NCI-H69 (cell line): ENCODE data around the gene SH3RF1.

Experiments used
- DNase-seq: peaks from one replicate; lab custom pipeline; 2025; lab: John Stamatoyannopoulos, UW

The SH3RF1 gene

DNA sequence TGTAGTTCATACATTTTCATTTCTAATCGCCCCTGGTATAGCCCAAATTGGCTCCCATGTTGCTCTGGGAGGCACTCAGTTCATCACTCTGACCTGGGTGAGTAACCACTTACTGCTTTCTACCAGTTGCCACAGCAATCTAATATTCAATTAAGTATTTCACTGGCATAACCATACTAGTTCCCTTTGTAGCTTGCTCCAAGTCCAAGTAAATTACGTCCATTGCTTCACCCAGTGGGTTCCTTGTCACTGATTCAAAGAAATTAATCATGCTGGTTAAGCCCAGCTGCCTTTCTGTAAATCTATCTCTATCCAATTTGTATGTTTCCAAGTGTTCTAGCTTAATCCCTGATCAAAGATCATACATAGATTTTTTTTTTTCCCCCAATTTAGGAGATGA, 168.7 kb downstream of the SH3RF1 start:
- no peak for DNase-seq

DNA sequence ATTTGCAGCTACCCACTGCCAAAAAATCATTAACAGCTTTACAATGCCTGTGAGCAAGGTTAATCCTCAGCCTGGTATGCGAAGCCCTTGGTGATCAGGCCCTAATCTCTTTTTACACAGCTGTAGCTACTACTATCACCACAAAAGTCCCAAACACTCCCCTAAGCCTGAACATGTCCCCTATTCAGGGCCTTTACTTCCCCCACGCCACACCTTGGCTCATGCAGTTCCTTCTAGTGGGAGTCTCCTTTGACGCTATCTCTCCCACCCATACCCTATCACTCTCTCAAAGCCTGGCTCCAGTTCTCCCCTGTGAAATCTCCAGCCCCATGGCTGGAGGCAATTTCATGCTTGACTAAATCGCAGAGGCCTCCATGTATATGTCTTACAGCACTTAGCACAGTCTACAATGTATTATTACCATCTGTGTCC, 170.1 kb downstream of the SH3RF1 start:
- no peak for DNase-seq

DNA sequence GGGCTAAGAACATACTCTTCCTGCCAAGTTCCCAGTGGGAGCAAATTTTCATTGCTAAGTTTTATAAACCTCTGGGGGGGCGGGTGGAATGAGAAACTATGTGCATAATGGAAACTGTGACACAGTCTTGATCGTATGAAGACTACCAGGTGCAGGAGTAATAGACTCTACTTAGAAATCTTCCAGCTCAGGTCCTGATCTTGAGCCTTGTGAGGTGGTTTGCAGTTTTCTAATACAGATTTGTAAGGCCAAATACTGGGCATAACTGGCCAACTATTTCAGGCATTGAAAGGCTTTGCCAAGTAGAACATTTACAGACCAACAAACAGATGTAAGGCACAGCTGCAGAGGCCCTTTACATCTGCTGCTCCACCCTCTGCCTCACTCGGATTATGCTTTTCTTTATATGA, 171.0 kb downstream of the SH3RF1 start:
- DNase-seq = no peak

DNA sequence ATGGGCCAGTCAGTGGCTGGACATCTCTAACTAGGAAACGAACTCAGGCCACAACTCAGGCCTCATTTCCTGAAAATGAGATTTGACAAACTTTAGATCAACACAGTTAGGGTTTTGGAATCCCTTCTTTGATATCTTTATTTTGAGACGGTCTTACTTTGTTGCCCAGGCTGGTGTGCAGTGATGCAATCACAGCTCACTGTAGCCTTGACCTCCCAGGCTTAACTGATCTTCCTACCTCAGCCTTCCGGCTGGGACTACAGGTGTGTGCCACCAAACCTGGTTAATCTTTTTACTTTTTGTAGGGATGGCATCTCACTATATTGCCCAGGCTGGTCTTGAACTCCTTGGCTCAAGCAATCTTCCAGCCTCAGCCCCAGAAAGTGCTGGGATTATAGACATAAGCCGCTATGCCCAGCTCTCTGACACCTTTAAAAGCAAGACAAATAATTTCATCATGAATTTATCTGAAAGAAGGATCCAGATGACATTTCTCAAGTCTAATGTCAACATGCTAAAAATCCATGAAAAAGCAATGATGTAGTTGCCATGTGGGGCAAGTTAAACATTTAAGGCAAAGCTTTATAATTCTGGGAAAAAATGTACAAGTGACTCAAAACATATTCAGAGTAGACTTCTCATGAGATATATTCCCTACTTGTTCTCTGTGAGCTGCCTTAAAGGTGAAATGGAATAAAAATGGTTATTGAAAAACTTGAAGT, 171.6 kb downstream of the SH3RF1 start:
- no peak for DNase-seq

DNA sequence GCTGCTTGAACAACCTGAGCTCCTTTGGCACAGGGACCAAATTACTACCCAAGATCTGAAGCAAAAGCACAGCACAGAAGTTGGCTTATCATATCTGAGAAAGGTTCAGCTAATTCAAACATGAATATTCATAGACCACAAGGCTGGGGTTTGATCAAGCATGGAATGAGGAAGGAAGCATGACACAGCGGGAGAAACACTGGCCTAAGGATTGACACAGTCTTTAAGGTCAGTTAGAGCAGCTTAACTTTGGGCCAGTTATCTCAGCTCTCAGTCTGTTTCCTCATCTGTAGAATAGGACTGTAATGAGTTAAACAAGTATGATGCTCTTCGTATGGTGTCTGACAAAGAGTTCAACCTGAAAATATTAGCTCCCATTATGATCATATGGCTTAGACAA, 172.2 kb downstream of the SH3RF1 start:
- no peak for DNase-seq

DNA sequence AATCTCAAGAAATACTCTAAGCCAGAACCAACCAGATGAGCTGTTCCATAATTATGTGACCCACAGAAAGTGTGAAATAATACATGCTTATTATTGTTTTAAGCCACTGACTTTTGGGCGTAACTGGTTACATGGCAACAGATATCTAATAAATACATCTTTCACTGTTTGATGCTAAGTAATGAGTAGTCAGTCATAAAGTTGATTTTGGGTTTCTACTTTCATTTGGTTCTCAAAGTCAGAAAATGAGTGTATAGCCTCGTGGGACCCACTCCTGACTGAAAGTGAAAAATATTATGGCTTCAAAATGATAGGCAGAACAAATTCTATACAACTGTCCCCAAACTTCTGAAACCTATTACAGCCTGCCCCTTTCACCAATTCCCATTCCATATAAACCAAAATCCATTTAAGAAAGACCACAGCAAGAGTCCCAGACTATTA, 172.7 kb downstream of the SH3RF1 start:
- no peak for DNase-seq

DNA sequence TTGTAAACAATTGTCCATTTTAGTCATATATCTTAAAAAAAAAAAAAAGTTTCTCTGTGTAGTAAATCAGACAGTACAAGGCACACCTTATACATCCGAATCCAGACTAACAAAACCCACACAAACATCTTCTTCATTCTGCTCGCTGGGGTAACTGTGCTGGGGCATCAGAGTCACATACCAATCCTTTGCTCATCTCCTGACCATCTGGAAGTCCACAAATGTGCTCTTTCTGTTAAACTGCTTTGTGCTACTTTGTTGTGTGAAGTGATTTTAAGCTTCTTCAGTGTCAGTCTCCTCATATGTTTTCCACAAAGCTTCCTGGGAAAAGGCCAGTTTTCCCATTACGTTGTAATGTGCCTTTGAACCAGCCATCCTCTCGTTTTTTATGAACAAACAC, 174.5 kb downstream of the SH3RF1 start:
- DNase-seq = no peak

DNA sequence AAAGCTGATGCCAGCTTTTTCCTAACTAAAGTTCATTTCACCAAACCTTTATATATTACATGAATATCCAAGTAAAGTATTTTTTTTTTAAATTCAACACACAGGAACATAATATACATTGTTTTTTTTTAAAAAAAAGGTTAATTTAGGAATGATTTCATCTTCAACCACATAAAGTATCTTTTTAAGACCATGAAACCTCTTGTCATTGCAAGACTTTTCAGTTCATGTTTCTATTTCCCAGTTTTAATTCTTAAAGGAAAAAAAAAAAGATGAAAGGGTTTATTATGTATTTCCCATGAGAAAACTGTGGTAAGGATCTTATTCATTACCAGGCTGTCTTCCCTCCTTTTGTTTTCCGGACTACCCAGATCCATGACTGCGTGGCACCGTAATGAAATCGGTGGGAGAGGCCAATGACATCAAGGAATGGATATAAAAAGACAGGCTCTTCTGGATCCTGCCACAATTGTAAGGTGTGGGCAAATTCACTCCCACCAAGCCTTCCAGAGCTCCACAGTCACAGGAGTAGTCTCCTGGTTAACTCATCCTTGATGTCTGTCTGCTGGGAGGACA, 176.0 kb downstream of the SH3RF1 start:
- no peak for DNase-seq

DNA sequence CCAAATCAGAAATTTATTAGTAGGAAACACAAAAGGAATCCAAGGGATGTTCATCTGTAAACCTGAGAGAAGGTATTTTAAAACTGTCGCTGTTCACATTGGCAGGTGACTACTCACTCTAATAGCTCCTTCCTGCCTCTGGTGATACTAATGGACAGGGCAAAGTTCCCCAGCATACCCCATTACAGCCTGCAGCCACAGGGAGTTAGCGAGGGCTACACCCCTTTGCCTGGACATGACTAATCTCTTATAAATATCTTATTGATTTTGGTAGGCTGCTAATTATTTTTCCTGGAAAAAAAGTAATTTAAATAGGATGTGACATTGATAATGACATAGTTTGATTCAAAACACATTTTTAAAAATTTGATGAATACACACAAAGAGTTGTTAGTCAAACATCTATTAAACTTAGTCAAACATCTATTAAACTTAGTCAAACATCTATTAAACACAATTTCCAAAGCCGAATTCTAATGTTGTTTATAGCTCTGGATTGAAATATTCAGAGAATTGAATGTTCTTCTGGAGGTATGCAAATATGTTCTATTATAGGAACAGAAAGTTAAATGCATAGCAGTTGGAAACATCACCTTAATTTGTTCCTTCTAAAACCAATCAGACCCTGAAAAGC, 177.8 kb downstream of the SH3RF1 start:
- DNase-seq = no peak

DNA sequence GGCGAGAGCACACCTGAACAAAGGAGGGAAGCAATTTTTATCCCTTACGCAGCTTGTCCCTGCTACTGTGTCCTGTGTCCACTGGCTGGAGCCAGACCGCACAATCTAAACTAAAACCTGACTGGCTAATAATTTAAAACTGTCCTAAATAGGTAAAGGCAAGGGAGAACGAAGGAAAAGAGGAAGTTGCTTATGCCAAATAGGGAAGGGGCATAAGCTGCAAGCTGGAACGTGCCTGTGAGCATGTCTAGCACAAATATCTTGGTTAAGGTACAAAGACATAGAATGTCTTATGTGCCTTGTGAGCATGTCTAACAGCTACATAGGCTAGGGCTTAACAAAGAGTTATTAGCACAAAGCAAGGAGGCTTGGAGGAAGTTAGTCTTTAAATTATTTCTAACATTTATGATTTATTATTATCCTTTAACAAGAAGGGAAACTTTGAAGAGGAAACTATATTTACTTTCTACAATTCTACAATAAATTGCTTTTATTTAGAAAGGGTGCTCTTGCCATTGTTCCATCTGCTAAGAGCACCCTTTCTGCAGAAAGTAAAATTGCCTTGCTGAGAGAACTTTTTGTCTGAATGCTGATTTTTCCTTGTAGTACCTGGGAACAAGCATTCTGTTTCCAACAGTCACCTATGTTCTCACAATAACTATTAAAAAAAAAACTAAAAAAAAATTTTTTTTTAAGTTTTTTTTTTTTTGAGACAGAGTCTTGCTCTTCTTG, 180.1 kb downstream of the SH3RF1 start:
- DNase-seq = no peak

DNA sequence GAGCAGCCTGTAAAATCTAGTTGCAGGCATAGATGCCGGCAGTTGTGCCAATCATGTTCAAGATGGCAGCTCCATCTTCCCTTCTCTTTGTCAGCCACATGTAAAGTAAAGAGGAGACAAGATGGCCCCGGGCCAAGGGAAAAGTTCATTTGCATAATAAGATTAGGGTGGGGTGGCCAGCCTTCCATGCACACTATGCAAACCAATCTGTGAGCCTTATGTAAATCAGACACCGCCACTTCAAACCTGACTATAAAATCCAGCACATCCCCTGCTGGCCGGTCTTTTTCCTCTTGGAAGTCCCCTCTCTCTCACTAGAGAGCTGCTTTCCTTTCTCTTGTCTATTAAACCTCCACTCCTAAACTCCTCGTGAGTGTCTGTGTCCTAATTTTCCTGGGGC, 181.8 kb downstream of the SH3RF1 start:
- DNase-seq = peak; percentile 81

DNA sequence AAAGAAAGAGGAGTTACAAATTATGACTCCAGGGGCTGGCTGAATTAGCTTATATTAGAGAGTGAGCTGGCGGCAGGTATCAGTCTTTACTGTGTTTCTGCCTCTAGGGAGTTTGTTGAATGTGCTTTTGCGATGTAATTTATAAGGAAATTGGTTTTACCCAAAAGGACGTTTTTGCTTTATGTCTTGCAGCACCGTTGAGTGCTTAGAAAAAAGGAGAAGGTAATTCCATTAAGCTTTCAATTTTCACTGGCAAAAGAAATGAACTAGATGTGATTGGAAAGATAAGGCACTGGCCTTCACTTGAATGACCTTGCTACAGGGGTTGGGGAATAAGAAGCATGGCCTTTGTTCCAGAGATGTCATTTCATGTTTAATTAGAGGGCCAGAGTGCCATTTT, 185.8 kb downstream of the SH3RF1 start:
- DNase-seq = no peak

DNA sequence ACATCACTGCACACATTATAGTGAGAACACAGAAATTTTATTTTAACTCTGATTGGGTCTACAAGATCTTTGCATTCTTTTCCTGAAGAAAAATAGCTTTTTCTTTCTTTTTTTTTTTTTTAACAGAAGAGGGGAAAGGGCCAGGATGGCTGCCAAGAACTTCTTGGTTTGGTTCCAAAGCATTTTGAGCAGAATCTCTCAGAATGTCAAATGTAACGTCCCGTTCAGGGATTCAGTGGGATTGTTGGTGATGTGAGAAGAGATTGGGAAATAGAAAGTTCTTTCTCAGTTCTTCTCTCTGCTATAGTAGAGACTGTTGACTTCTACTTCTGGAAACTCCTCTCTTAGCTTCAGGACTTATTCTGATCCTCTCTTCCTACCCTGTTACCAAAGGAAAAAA, 189.8 kb downstream of the SH3RF1 start:
- DNase-seq = no peak

DNA sequence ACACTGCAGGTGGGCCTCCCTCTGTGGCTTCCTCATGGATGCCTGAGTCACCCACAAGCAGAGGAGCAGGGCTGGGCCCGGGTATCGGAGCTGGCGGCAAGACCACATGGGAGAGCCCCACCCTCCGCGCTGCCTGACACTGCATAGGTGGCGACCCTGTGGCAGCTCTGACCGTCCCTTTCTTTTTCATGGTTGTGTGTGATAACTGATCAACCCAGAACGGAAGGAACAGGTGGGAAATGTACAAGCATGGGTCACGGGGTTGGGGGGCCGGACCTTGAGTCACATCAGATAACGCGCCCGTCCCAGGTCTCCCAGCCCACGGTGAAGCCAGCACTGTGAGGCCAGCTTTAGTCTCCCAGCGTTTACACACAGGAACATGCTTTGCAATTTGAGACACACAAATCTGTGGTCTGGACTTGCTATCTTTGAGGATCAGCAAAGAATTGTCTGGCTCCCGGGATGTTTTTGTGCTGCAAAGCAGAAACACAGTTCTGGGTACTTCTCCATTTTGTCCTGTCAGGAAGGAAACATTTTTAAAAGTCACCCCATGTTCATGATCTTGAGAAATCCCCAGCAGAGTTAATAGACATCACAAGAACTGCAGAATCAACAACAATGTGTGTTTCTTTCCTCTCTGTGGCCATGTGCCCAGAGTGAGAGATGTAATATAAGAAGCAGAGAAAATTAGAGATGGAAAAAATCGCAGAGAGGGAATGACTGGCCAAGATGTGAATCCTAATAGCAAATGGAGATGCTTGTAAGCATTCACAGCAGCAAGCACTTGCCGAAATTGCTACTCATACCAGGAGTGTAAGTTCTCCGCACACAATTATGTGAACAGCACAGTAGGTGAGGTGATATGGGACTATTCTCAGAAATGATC, 190.6 kb downstream of the SH3RF1 start:
- no peak for DNase-seq

DNA sequence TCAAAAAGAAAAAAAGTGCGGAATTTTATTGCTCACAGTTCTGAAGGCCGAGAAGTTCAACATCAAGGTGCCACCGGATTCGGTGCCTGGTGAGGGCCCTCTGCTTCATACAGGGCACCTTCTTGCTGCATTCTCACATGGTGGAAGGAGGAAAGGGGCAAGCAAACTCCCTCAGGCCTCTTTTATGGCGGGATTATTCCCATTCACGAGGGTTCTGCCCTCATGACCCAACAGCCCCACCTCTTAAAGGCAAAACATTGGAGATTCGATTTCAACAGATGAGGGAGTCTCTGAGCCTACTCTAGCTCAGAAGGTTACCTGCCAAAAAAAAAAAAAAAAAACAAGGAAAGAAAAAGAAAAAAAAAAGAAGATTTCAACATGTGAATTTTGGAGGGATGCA, 196.6 kb downstream of the SH3RF1 start:
- no peak for DNase-seq

DNA sequence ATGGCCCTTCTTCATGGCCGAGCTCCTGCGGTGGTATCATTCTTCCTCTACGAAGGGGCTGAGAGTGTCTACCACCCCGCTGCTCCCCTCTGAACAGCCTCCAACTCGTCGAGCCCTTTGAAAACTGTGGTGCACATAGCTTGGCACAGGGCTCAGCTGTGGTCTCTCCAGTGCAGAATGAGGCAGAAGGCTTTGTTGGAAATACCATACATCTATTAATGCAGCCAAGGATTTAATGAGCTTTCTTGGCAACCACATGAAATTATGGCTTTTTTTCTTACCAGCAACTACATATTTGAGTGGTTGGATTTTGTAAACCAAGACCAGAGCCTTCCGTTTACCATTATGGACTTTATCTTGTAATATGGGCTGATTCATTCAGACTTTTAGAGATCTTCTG, 199.0 kb downstream of the SH3RF1 start:
- DNase-seq = no peak

DNA sequence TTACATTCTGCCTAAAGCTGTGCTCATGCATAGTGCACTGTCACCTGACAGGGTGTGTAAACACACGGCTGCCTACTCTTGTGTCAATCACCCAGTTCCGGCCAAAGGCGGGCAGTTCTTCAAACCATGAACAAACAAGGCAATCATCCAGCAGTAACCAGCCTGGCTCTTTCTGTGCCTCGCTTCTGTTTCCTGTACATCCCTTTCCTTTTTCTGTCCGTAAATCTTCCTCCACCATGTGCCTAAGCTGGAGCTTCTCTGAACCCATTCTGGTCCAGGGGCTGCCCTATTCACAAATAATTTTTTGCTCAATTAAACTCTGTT, 199.9 kb downstream of the SH3RF1 start:
- DNase-seq = peak; percentile 66

DNA sequence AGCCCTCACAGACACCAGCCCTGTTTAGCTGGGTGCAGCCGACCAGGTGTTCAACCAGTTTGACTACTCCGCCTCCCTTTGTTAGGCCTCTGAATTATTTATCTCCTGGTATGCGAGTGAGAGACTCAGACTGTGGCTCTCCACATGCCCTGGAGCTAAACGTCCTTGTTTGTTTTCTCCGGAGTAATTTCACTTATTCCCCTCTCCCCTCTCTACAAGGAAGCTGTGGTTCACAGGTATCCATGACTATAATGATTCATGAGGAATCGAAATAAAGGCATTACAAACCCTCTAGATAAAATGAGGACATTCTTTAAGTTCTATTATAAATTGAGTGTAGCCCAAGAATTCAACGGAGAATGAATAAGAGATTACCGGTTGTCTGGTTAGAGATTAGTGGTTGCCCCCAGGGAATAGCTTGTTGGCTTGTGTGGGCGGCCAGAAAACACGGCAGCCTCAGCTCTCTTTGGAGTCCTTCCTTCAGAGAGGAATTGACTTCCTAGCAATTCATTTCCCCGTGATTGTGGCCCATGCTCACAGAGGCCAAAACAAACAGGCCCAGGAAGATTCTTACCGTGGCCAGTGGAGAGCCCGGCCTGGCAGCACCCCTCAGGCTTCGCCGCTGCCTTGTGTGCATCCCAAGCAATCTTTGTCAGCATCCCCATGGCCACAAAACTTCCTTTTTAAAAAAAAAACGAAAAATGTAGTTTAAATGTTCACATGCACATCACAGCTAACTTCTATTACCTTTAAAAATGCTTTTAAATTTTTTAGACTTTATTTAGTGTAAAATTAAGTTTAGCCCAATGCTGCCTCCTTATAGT, 200.5 kb downstream of the SH3RF1 start:
- peak; percentile 95 for DNase-seq

DNA sequence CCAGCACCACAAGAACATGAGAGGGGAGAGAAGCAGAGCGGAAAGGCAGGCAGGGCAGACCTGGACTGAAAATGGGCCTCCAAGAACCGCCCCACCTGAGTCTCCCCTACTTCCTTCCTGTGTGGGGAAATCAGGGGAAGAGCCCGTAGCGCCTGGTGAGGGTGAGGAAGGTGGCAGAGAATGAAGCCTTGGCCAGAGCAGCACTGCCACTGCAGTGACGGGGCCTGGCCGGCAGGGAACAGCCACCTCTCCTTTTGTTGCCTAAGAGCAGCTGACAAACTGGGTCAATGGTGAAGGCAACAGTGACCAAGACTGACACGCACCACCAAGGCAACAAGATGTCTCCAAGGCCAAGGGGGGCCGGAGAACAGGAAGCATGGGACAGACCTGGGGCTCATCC, 202.3 kb downstream of the SH3RF1 start:
- DNase-seq = no peak

DNA sequence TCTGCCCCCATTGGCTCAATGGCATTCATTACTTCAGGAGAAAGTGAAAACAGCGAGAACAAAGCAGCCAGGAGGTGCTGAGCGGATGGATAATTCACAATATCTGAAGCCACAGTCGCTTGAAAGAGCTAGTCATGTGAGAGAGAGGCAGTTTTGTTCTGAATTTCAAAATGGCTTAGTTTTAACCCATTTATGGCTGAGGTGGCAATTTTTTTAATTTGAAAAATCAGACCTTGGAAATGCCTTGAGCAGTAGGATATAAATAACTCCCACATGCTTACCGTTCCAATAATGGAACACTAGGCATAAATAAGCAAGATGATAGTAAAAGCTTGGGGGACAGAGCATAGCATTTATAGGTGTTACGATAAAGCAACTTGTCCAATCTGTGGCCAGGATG, 203.8 kb downstream of the SH3RF1 start:
- DNase-seq = no peak

DNA sequence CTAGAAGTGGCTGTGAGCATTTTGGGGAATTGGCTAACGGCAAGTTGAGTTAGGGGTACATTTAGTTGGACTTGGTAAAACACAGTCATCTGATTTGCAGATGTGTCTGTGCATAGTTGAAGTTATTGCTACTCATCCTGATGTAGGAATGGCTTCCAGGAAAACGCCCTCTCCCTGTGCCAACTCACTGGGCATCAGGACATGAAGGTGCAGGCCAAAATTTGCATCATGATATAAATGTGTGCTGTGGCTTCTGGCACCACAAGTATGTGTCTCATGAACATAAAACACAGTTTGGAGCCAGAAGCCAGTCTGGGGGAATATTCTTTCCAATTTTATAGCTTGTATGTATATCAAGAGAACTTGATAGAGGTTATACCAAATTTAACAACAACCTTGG, 206.5 kb downstream of the SH3RF1 start:
- no peak for DNase-seq
